WTC11 (cell line): ENCODE data around the gene CACNA1A. TPM values are rescaled to one million over a fixed set of nuclear protein-coding genes. Genes with fewer than 3 reads are reported as not detected.

Experiments used
- ATAC-seq: fragments of 200-7000 bp; cut with Tn5 transposase; 2 replicates; pipeline ENCODE4 v1.10.0; 2021; ENCODE audit warnings: mild to moderate bottlenecking, moderate library complexity
- CTCF ChIA-PET: fragments of 300-600 bp; sonication (Branson Sonifier 250); formaldehyde crosslinking; loops from one replicate; lab custom pipeline; 2021; ENCODE audit warnings: antibody characterized with exemption; lab: Charles Lee
- POLR2A ChIA-PET: fragments of 350-600 bp; sonication (Branson Sonifier 250); formaldehyde crosslinking; loops from one replicate; lab custom pipeline; 2021; ENCODE audit warnings: antibody characterized with exemption; lab: Charles Lee
- DNase-seq: peaks from one replicate; pipeline ENCODE4 v3.0.0; 2021; ENCODE audit warnings: low spot score
- H3K27ac Mint-ChIP-seq: 2 replicates; pipeline ENCODE4 v1.8.0; 2021; ENCODE audit warnings: mixed read lengths
- H3K27me3 Mint-ChIP-seq: 2 replicates; pipeline ENCODE4 v1.8.0; 2021; ENCODE audit warnings: low read depth, mild to moderate bottlenecking, moderate library complexity, mixed read lengths
- H3K36me3 Mint-ChIP-seq: 2 replicates; pipeline ENCODE4 v1.8.0; 2021; ENCODE audit warnings: mixed read lengths
- H3K4me1 Mint-ChIP-seq: 2 replicates; pipeline ENCODE4 v1.8.0; 2022; ENCODE audit warnings: mixed read lengths
- H3K4me3 Mint-ChIP-seq: 2 replicates; pipeline ENCODE4 v1.8.0; 2021; ENCODE audit warnings: mild to moderate bottlenecking, moderate library complexity, mixed read lengths
- H3K9me3 Mint-ChIP-seq: 2 replicates; pipeline ENCODE4 v1.8.0; 2021; ENCODE audit warnings: mixed read lengths
- CBFB ChIP-seq: sonication (generic); formaldehyde crosslinking; IDR thresholded peaks from 2 replicates; pipeline ENCODE4 v1.8.1; 2022; ENCODE audit warnings: mild to moderate bottlenecking, low read depth, missing genetic modification reagents
- CREM ChIP-seq: sonication (generic); formaldehyde crosslinking; IDR thresholded peaks from 2 replicates; pipeline ENCODE4 v1.8.1; 2022; ENCODE audit warnings: mild to moderate bottlenecking, missing genetic modification reagents, moderate library complexity
- ELF4 ChIP-seq: sonication (generic); formaldehyde crosslinking; IDR thresholded peaks from 2 replicates; pipeline ENCODE4 v1.8.1; 2022; ENCODE audit warnings: low read depth, mild to moderate bottlenecking, moderate library complexity, missing genetic modification reagents
- IRF2 ChIP-seq: sonication (generic); formaldehyde crosslinking; IDR thresholded peaks from 2 replicates; pipeline ENCODE4 v1.8.0; 2022; ENCODE audit warnings: low read depth, missing genetic modification reagents, borderline replicate concordance
- JAZF1 ChIP-seq: fragments of 250-450 bp; sonication (Bioruptor Pico); IDR thresholded peaks from 2 replicates; pipeline ENCODE4 v1.9.0; 2021; ENCODE audit warnings: moderate library complexity, mild to moderate bottlenecking, inconsistent platforms
- MXD4 ChIP-seq: fragments of 250-450 bp; sonication (Bioruptor Pico); IDR thresholded peaks from 2 replicates; pipeline ENCODE4 v1.8.0; 2021; ENCODE audit warnings: mild to moderate bottlenecking, moderate library complexity, borderline replicate concordance
- NFATC4 ChIP-seq: fragments of 250-450 bp; sonication (Bioruptor Pico); IDR thresholded peaks from 2 replicates; pipeline ENCODE4 v1.9.0; 2021; ENCODE audit warnings: mild to moderate bottlenecking
- NFYB ChIP-seq: sonication (generic); formaldehyde crosslinking; conservative IDR thresholded peaks from 2 replicates; pipeline ENCODE4 v1.8.0; 2022; ENCODE audit warnings: low read depth, missing genetic modification reagents
- SMAD3 ChIP-seq: sonication (generic); formaldehyde crosslinking; IDR thresholded peaks from 2 replicates; pipeline ENCODE4 v1.8.0; 2022; ENCODE audit warnings: missing genetic modification reagents, mild to moderate bottlenecking, borderline replicate concordance
- SMAD4 ChIP-seq: sonication (generic); formaldehyde crosslinking; IDR thresholded peaks from 2 replicates; pipeline ENCODE4 v1.8.0; 2022; ENCODE audit warnings: mild to moderate bottlenecking, missing genetic modification reagents
- TEAD1 ChIP-seq: sonication (generic); formaldehyde crosslinking; IDR thresholded peaks from 2 replicates; pipeline ENCODE4 v1.8.0; 2022; ENCODE audit warnings: mild to moderate bottlenecking, missing genetic modification reagents
- TEAD4 ChIP-seq: sonication (generic); formaldehyde crosslinking; IDR thresholded peaks from 2 replicates; pipeline ENCODE4 v1.8.0; 2022; ENCODE audit warnings: mild to moderate bottlenecking, missing genetic modification reagents
- TP53 ChIP-seq: sonication (generic); formaldehyde crosslinking; IDR thresholded peaks from 2 replicates; pipeline ENCODE4 v1.8.1; 2023; ENCODE audit warnings: mild to moderate bottlenecking, missing genetic modification reagents
- ZNF138 ChIP-seq: sonication (generic); formaldehyde crosslinking; conservative IDR thresholded peaks from 2 replicates; pipeline ENCODE4 v1.8.1; 2022; ENCODE audit warnings: mild to moderate bottlenecking, moderate library complexity, missing genetic modification reagents
- ZNF219 ChIP-seq: sonication (generic); formaldehyde crosslinking; IDR thresholded peaks from 2 replicates; pipeline ENCODE4 v1.8.0; 2023; ENCODE audit warnings: missing genetic modification reagents, mild to moderate bottlenecking, borderline replicate concordance
- ZNF232 ChIP-seq: sonication (generic); formaldehyde crosslinking; IDR thresholded peaks from 2 replicates; pipeline ENCODE4 v1.8.0; 2022; ENCODE audit warnings: mild to moderate bottlenecking, missing genetic modification reagents
- total RNA-seq: library from RNA; stranded (reverse); gene quantifications from 3 replicates; pipeline ENCODE4 v1.2.3, GENCODE V29; 2021
- TF ChIP-seq, protein P1 (sequence below): sonication (generic); formaldehyde crosslinking; IDR thresholded peaks from 2 replicates; pipeline ENCODE4 v1.8.1; 2022; ENCODE audit warnings: mild to moderate bottlenecking, moderate library complexity, missing genetic modification reagents
- TF ChIP-seq, protein P2 (sequence below): sonication (generic); formaldehyde crosslinking; IDR thresholded peaks from 2 replicates; pipeline ENCODE4 v1.8.1; 2022; ENCODE audit warnings: low read depth, mild to moderate bottlenecking, moderate library complexity, missing genetic modification reagents, borderline replicate concordance
- TF ChIP-seq, protein P3 (sequence below): fragments of 250-450 bp; sonication (Bioruptor Pico); IDR thresholded peaks from 2 replicates; pipeline ENCODE4 v1.9.0; 2021; ENCODE audit warnings: moderate library complexity, mild to moderate bottlenecking, inconsistent platforms, borderline replicate concordance
- TF ChIP-seq, protein P4 (sequence below): fragments of 250-450 bp; sonication (Bioruptor Pico); IDR thresholded peaks from 2 replicates; pipeline ENCODE4 v2.1.2; 2022; ENCODE audit warnings: mild to moderate bottlenecking, moderate library complexity
- TF ChIP-seq, protein P5 (sequence below): sonication (generic); formaldehyde crosslinking; IDR thresholded peaks from 2 replicates; pipeline ENCODE4 v1.8.1; 2022; ENCODE audit warnings: mild to moderate bottlenecking, missing genetic modification reagents, moderate library complexity, borderline replicate concordance
- TF ChIP-seq, protein P6 (sequence below): fragments of 250-450 bp; sonication (Bioruptor Pico); IDR thresholded peaks from 2 replicates; pipeline ENCODE4 v1.8.0; 2021; ENCODE audit warnings: mild to moderate bottlenecking
- TF ChIP-seq, protein P7 (sequence below): sonication (generic); formaldehyde crosslinking; IDR thresholded peaks from 2 replicates; pipeline ENCODE4 v1.8.0; 2022; ENCODE audit warnings: mild to moderate bottlenecking, missing genetic modification reagents
- TF ChIP-seq, protein P8 (sequence below): sonication (generic); formaldehyde crosslinking; IDR thresholded peaks from 2 replicates; pipeline ENCODE4 v1.8.1; 2023; ENCODE audit warnings: mild to moderate bottlenecking, missing genetic modification reagents, moderate library complexity
- TF ChIP-seq, protein P9 (sequence below): sonication (generic); formaldehyde crosslinking; IDR thresholded peaks from 2 replicates; pipeline ENCODE4 v1.8.0; 2023; ENCODE audit warnings: missing genetic modification reagents

Gene CACNA1A
- total RNA-seq, 1 experiment from 2014 or later: 28.9 TPM

DNA sequence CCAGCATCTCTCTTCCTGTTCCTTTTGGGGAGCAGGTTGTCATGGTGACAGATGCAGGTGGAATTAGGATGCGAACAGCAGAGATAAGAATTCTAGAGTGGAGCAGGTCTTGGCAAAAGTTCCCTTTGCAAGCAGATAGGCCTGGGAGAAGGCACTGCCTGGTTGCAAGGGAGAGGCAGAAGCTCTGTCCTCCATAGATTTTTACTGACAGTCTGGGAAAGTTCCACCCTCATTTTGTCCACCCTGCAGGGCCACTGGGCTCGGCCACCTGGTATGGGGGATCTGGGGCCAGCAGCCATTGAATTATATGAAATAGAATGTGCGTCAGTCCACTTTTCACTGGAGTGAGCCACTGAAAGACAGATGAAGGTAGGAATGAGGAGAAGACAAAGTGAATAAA lies 214.4 kb downstream of the CACNA1A start:
- peaks cover 4% of the 10 kb centered on the region; the same call in 1 of the 2 replicates for H3K9me3 Mint-ChIP-seq
- ChIA-PET POLR2A (no interaction called here), CTCF (interaction anchor here (1.3 to 2.0 kb wide), 2 partner anchors 14 to 297 kb away, joined by 3 to 7 read pairs; no protein-coding TSS in a partner anchor)
- ATAC-seq (no peak), DNase-seq (no peak)
- TF ChIP-seq ELF4: no peak
- no peak for TF ChIP-seq ZNF232
- no peak for TF ChIP-seq IRF2 (CRISPR knock-in tag)
- TF ChIP-seq TEAD4 (CRISPR knock-in tag): no peak
- no peak for TF ChIP-seq TEAD1 (CRISPR knock-in tag)
- no peak for TF ChIP-seq SMAD4 (CRISPR knock-in tag)
- TF ChIP-seq TP53 (CRISPR knock-in tag): no peak
- TF ChIP-seq ZNF138 (CRISPR knock-in tag): no peak
- no peak for TF ChIP-seq SMAD3
- TF ChIP-seq, protein P1, sequence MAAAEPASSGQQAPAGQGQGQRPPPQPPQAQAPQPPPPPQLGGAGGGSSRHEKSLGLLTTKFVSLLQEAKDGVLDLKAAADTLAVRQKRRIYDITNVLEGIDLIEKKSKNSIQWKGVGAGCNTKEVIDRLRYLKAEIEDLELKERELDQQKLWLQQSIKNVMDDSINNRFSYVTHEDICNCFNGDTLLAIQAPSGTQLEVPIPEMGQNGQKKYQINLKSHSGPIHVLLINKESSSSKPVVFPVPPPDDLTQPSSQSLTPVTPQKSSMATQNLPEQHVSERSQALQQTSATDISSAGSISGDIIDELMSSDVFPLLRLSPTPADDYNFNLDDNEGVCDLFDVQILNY (CRISPR knock-in tag): no peak
- TF ChIP-seq JAZF1 (CRISPR knock-in tag): no peak
- TF ChIP-seq, protein P2, sequence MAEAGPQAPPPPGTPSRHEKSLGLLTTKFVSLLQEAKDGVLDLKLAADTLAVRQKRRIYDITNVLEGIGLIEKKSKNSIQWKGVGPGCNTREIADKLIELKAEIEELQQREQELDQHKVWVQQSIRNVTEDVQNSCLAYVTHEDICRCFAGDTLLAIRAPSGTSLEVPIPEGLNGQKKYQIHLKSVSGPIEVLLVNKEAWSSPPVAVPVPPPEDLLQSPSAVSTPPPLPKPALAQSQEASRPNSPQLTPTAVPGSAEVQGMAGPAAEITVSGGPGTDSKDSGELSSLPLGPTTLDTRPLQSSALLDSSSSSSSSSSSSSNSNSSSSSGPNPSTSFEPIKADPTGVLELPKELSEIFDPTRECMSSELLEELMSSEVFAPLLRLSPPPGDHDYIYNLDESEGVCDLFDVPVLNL (CRISPR knock-in tag): no peak
- TF ChIP-seq MXD4 (CRISPR knock-in tag): no peak
- no peak for TF ChIP-seq NFYB (CRISPR knock-in tag)
- TF ChIP-seq, protein P3, sequence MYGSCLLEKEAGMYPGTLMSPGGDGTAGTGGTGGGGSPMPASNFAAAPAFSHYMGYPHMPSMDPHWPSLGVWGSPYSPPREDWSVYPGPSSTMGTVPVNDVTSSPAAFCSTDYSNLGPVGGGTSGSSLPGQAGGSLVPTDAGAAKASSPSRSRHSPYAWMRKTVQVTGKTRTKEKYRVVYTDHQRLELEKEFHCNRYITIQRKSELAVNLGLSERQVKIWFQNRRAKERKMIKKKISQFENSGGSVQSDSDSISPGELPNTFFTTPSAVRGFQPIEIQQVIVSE (CRISPR knock-in tag): no peak
- no peak for TF ChIP-seq CREM
- no peak for TF ChIP-seq ZNF219 (CRISPR knock-in tag)
- H3K27ac Mint-ChIP-seq: no peak overlapping the region
- no peaks in the 10 kb centered on the region for H3K36me3 Mint-ChIP-seq
- no peak overlapping the region for H3K4me3 Mint-ChIP-seq
- no peaks in the 10 kb centered on the region for H3K4me1 Mint-ChIP-seq
- H3K27me3 Mint-ChIP-seq: no peaks in the 10 kb centered on the region

DNA sequence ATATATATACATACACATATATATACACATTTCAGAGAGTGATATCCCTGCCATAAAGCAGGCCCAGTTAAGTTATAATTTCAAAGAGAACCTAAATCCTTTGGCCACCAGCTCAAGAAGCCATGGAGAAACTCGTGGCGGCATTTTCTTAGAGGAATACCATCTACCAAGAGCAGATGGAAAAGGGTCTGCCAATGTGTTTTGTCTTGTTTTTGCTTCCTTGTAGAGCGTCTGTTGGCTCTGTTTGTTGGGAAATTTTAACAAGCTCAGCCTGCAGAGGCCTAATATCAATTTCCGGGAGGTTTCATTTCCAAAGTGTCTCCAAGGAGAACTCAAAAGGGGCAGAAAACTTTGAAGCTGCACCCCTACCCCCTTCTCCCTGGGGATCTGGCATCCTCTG lies 215.5 kb downstream of the CACNA1A start:
- H3K27me3 Mint-ChIP-seq: no peaks in the 10 kb centered on the region
- ChIA-PET POLR2A (interaction anchor here (0.6 kb wide), 1 partner anchor 416 kb away, joined by 10 read pairs; no protein-coding TSS in a partner anchor), CTCF (interaction anchor here (1.3 to 1.5 kb wide), 3 partner anchors 13 to 298 kb away, joined by 3 to 6 read pairs (median 4); no protein-coding TSS in a partner anchor)
- no peak overlapping the region for H3K27ac Mint-ChIP-seq
- DNase-seq: no peak
- H3K4me1 Mint-ChIP-seq: no peaks in the 10 kb centered on the region
- peaks cover under 1% of the 10 kb centered on the region; the same call in 1 of the 2 replicates for H3K36me3 Mint-ChIP-seq
- ATAC-seq: no peak
- H3K4me3 Mint-ChIP-seq: no peak overlapping the region
- peaks cover 4% of the 10 kb centered on the region; the same call in 1 of the 2 replicates for H3K9me3 Mint-ChIP-seq
- TF ChIP-seq, protein P4, sequence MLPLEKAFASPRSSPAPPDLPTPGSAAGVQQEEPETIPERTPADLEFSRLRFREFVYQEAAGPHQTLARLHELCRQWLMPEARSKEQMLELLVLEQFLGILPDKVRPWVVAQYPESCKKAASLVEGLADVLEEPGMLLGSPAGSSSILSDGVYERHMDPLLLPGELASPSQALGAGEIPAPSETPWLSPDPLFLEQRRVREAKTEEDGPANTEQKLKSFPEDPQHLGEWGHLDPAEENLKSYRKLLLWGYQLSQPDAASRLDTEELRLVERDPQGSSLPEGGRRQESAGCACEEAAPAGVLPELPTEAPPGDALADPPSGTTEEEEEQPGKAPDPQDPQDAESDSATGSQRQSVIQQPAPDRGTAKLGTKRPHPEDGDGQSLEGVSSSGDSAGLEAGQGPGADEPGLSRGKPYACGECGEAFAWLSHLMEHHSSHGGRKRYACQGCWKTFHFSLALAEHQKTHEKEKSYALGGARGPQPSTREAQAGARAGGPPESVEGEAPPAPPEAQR (CRISPR knock-in tag): no peak
- TF ChIP-seq, protein P5, sequence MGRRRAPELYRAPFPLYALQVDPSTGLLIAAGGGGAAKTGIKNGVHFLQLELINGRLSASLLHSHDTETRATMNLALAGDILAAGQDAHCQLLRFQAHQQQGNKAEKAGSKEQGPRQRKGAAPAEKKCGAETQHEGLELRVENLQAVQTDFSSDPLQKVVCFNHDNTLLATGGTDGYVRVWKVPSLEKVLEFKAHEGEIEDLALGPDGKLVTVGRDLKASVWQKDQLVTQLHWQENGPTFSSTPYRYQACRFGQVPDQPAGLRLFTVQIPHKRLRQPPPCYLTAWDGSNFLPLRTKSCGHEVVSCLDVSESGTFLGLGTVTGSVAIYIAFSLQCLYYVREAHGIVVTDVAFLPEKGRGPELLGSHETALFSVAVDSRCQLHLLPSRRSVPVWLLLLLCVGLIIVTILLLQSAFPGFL (CRISPR knock-in tag): no peak
- TF ChIP-seq, protein P6, sequence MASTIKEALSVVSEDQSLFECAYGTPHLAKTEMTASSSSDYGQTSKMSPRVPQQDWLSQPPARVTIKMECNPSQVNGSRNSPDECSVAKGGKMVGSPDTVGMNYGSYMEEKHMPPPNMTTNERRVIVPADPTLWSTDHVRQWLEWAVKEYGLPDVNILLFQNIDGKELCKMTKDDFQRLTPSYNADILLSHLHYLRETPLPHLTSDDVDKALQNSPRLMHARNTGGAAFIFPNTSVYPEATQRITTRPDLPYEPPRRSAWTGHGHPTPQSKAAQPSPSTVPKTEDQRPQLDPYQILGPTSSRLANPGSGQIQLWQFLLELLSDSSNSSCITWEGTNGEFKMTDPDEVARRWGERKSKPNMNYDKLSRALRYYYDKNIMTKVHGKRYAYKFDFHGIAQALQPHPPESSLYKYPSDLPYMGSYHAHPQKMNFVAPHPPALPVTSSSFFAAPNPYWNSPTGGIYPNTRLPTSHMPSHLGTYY (CRISPR knock-in tag): no peak
- TF ChIP-seq CBFB (CRISPR knock-in tag) (no peak), NFATC4 (CRISPR knock-in tag) (no peak)
- TF ChIP-seq, protein P1 (CRISPR knock-in tag): no peak
- TF ChIP-seq, protein P7, sequence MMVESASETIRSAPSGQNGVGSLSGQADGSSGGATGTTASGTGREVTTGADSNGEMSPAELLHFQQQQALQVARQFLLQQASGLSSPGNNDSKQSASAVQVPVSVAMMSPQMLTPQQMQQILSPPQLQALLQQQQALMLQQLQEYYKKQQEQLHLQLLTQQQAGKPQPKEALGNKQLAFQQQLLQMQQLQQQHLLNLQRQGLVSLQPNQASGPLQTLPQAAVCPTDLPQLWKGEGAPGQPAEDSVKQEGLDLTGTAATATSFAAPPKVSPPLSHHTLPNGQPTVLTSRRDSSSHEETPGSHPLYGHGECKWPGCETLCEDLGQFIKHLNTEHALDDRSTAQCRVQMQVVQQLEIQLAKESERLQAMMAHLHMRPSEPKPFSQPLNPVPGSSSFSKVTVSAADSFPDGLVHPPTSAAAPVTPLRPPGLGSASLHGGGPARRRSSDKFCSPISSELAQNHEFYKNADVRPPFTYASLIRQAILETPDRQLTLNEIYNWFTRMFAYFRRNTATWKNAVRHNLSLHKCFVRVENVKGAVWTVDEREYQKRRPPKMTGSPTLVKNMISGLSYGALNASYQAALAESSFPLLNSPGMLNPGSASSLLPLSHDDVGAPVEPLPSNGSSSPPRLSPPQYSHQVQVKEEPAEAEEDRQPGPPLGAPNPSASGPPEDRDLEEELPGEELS: no peak
- TF ChIP-seq, protein P8, sequence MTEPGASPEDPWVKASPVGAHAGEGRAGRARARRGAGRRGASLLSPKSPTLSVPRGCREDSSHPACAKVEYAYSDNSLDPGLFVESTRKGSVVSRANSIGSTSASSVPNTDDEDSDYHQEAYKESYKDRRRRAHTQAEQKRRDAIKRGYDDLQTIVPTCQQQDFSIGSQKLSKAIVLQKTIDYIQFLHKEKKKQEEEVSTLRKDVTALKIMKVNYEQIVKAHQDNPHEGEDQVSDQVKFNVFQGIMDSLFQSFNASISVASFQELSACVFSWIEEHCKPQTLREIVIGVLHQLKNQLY (CRISPR knock-in tag): no peak
- TF ChIP-seq, protein P9, sequence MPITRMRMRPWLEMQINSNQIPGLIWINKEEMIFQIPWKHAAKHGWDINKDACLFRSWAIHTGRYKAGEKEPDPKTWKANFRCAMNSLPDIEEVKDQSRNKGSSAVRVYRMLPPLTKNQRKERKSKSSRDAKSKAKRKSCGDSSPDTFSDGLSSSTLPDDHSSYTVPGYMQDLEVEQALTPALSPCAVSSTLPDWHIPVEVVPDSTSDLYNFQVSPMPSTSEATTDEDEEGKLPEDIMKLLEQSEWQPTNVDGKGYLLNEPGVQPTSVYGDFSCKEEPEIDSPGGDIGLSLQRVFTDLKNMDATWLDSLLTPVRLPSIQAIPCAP (CRISPR knock-in tag): no peak
